BE2C (cell line): ENCODE measurements around the gene RALGPS1.

Experiments used
- DNase-seq: peaks from one replicate; pipeline ENCODE4 v3.0.0-alpha.2; 2020
- H3K27me3 ChIP-seq: fragments of 250-450 bp; sonication (Bioruptor Pico); 2 replicates; pipeline ENCODE4 v1.5.1; 2020; ENCODE audit warnings: mild to moderate bottlenecking
- H3K36me3 ChIP-seq: fragments of 250-450 bp; sonication (Bioruptor Pico); 2 replicates; pipeline ENCODE4 v1.5.1; 2020; ENCODE audit warnings: mild to moderate bottlenecking
- H3K4me1 ChIP-seq: fragments of 250-450 bp; sonication (Bioruptor Pico); 2 replicates; pipeline ENCODE4 v1.5.1; 2020
- H3K4me3 ChIP-seq: 2 replicates; pipeline ENCODE4 v1.5.1; 2011; ENCODE audit warnings: low read depth, low read length
- H3K9me3 ChIP-seq: fragments of 250-450 bp; sonication (Bioruptor Pico); 2 replicates; pipeline ENCODE4 v1.5.1; 2020
- CTCF ChIP-seq: IDR thresholded peaks from 2 replicates; pipeline ENCODE4 v1.5.1; 2012; ENCODE audit warnings: mild to moderate bottlenecking, low read depth, low read length

RALGPS1 gene

GRCh38 chr9:126932871-126933321 is 18.3 kb downstream of the RALGPS1 start:
- no peak for TF ChIP-seq CTCF
- Histone ChIP-seq H3K4me3 (no peak overlapping the region), H3K4me1 (no peaks in the 10 kb centered on the region), H3K36me3 (no peaks in the 10 kb centered on the region), H3K9me3 (no peaks in the 10 kb centered on the region), H3K27me3 (no peaks in the 10 kb centered on the region)
- no peak for DNase-seq

- no peak for DNase-seq
- no peaks in the 10 kb centered on the region for H3K9me3 ChIP-seq
- no peaks in the 10 kb centered on the region for H3K27me3 ChIP-seq
- H3K36me3 ChIP-seq: no peaks in the 10 kb centered on the region
- no peak for TF ChIP-seq CTCF
- H3K4me3 ChIP-seq: no peak overlapping the region
- H3K4me1 ChIP-seq: no peaks in the 10 kb centered on the region
Observed at GRCh38 chr9:126933334-126933980, 18.9 kb downstream of the RALGPS1 start.

- no peak overlapping the region for H3K4me3 ChIP-seq
- no peaks in the 10 kb centered on the region for H3K36me3 ChIP-seq
- H3K9me3 ChIP-seq: no peaks in the 10 kb centered on the region
- H3K27me3 ChIP-seq: no peaks in the 10 kb centered on the region
- TF ChIP-seq CTCF: no peak
- H3K4me1 ChIP-seq: no peaks in the 10 kb centered on the region
- no peak for DNase-seq
Observed at GRCh38 chr9:126934441-126934840, 19.9 kb downstream of the RALGPS1 start.

- no peak for DNase-seq
- Histone ChIP-seq H3K9me3 (no peaks in the 10 kb centered on the region), H3K27me3 (no peaks in the 10 kb centered on the region), H3K4me1 (no peaks in the 10 kb centered on the region), H3K36me3 (no peaks in the 10 kb centered on the region), H3K4me3 (no peak overlapping the region)
- no peak for TF ChIP-seq CTCF
Observed at GRCh38 chr9:126935630-126936029, 21.0 kb downstream of the RALGPS1 start.

- no peak for TF ChIP-seq CTCF
- H3K27me3 ChIP-seq: no peaks in the 10 kb centered on the region
- no peaks in the 10 kb centered on the region for H3K36me3 ChIP-seq
- no peaks in the 10 kb centered on the region for H3K4me1 ChIP-seq
- DNase-seq: no peak
- no peak overlapping the region for H3K4me3 ChIP-seq
- no peaks in the 10 kb centered on the region for H3K9me3 ChIP-seq
Observed at GRCh38 chr9:126937444-126937843, 22.9 kb downstream of the RALGPS1 start.

- Histone ChIP-seq H3K4me3 (no peak overlapping the region), H3K27me3 (no peaks in the 10 kb centered on the region), H3K4me1 (no peaks in the 10 kb centered on the region), H3K36me3 (no peaks in the 10 kb centered on the region), H3K9me3 (no peaks in the 10 kb centered on the region)
- DNase-seq: no peak
- TF ChIP-seq CTCF: no peak
Observed at GRCh38 chr9:126938327-126938726, 23.7 kb downstream of the RALGPS1 start.
